Erythroblast (primary cell): Measurements from ENCODE around the gene PAQR4.

Experiments
- GATA1 ChIP-seq: IDR thresholded peaks from 2 replicates; pipeline ENCODE4 v1.6.1; 2011; ENCODE audit warnings: low read depth, mild to moderate bottlenecking, control low read depth, low read length, moderate library complexity
- POLR2A ChIP-seq: IDR thresholded peaks from 2 replicates; pipeline ENCODE4 v1.6.1; 2011; ENCODE audit warnings: mild to moderate bottlenecking, low read length

GRCh38 chr16:3007059-3007956, 38.2 kb downstream of the PAQR4 start:
- TF ChIP-seq POLR2A (peak; percentile 29), GATA1 (no peak)
